Medulla oblongata (tissue), 1 donor: ENCODE results near the gene KRT71.

ENCODE experiments used
- DNase-seq: peaks from one replicate; pipeline ENCODE4 v3.0.0-alpha.2; 2015; ENCODE audit errors: extremely low spot score

KRT71 gene

GRCh38 chr12:52539083-52539820 lies 13.7 kb downstream of the KRT71 start:
- DNase-seq, result peak; percentile 20

DNA sequence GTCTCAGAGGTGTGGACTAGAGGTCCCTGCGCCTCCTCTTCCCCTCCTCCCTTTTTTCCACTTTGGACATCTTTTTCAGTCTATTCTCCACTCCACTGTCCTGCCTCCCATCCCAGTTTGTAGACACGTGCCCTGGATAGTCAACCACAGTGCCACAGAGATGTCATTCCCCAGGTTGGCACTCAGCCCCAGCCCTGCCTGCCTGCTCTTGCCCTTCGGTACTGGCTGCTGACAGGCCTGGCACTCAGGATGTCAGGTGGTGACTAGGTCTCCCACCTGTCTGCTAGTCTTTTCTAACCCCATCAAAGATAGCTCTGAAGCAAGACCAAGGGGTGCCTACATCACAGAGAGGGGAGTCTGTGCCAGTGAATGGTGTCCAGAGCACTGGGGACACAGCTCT lies 15.8 kb downstream of the KRT71 start:
- no peak for DNase-seq

- DNase-seq, result no peak
Measured at GRCh38 chr12:52535574-52535973, 17.4 kb downstream of the KRT71 start.

DNA sequence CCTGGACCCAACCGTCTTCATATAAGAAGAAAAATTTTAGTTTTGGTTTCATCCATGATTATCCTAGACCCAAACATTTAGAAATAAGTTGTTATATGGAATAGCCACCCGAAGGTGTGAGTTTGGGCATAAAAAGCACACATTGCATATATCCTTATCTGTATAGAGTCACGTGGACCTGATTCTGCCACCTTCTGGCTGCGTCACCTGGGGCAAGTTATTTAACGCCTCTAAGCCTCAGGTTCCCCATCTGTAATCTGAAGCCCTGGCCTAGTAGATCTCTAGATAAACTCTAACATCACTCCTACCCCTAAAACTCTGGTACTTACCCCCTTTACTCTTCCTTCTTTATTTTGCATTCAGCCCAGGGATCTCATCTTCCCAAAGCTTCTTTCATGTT lies 18.5 kb downstream of the KRT71 start:
- DNase-seq, result no peak

DNA sequence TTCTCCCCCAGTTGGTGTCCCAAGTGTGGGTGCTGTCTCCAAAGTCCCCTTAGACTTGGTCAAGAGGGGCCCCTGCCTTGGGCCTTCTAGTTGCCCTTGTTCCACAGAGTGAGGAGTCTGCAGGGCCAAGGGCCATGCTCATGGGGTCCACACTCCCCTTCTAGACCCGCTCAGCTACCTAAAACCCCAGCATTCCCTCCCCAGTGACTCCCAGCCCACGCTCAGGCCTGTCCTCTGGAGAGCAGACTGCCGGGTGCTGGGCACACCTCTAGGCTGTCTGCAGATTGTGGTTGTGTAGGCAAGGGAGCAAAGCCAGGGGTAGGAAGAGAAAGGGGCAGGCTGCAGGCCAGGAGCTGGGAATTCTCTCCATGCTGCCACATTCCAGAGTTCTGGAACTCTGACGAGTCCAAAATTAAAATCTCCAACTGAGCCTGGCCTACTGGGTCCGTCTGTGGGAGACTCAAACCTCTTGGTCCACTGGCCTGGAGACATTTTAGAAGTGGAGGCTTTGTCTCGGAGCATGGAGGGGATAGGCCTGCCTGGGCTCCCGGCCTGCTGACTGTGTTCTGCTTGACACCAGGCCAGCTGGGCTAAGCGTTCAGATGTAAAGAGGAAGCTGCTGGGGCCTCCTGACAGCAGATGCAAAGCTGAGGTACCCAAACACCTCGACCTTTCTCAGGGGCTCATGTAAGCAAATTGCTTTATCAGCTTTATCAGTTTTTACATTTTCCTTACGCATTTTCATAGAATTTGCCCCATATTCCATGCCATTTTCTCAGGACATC lies 19.1 kb downstream of the KRT71 start:
- peak; percentile 17 for DNase-seq

- DNase-seq, result no peak
Measured at GRCh38 chr12:52532636-52533035, 20.3 kb downstream of the KRT71 start.

- peak; percentile 58 for DNase-seq
Measured at GRCh38 chr12:52531566-52532300, 21.2 kb downstream of the KRT71 start.

DNA sequence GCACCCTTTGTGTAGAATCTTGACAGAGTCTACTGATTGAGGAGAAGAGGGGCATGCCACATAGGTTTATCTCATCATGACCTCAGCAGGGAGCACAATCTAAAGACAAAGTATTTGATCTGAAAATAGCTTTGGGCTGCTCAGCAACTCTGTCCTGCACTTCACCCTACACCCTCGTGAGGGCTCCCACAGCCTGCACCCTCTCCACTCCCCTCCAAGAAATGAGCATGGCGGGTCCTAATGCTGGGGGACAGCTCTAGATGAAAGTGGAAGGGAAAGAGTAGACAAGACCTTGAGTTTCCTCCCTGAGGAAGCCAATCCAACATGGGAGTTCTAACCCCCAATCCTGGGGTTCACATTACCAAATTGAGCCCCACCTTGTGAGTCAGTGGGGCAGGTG lies 22.0 kb downstream of the KRT71 start:
- DNase-seq, result no peak

DNA sequence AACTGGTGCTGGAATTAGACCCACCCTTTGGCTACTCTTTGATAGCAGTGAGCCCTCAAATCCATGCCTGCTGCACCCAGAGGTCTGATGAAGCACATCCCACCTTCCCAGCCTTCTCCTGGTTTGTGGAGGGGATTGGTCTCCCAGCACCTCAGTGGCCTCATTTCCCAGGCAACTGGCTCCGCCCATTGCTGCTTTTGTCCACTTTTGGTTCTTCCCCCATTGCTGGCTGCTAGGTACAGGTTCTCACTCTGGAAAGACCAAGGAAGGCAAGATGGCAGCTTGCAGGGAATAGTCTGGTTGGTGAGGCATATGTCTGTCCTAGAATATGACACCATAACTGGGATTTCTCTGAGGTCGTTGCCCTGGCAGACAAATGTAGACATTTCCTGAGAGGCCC lies 22.6 kb downstream of the KRT71 start:
- no peak for DNase-seq

GRCh38 chr12:52529846-52530245 lies 23.1 kb downstream of the KRT71 start:
- DNase-seq, result no peak

DNA sequence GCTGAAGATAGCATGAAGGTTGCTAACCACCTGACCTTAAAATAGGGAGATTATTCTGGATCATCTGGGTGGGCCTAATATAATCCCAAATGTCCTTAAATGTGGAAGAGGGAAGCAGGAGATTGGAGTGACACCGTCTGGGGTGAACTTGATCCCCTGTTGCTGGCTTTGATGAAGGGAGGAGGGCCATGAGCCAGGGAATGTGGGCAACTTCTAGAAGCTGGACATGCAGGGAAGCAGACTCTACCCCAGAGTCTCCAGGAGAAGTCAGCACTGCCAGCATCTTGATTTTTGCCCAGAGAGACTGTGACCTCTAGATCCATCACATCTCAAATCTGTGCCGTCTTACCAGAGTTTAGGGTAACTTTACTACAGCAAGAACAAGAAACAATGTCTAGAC lies 23.5 kb downstream of the KRT71 start:
- no peak for DNase-seq

GRCh38 chr12:52528641-52529143 lies 24.3 kb downstream of the KRT71 start:
- peak; percentile 77 for DNase-seq

DNA sequence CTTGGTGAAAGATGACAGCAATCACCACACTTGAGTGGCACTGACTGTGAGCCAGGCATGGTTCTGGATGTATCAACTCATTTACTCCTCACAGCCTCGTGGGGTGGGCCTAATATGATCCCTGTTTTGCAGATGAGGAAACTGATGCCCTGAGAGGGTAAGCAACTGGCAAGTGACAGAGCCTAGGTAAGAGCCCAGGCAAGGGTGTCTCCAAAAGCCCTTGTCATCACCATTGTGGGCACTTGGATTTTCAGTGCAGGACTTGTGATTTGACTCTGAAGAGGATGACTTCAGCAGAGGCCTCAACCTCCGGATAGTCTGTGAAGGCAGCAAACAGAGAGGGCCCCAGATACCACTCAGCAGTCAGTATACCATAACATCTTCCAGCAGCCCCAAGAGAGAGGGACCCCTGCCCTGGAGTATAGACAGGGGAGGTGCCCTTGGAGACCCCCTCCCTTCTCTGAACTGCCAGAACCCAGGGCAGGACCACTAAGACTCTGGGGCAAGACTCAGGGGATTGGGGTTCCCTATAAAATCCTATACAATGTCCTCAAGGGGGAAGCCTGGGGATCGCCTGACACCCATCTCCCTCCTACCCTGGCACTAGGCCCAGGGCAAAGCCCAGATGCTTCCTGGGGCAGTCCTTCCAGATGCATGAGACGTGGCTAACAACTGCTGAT lies 25.7 kb downstream of the KRT71 start:
- no peak for DNase-seq

GRCh38 chr12:52526511-52526951 lies 26.4 kb downstream of the KRT71 start:
- DNase-seq, result no peak

GRCh38 chr12:52525661-52526499 lies 27.1 kb downstream of the KRT71 start:
- DNase-seq, result no peak

DNA sequence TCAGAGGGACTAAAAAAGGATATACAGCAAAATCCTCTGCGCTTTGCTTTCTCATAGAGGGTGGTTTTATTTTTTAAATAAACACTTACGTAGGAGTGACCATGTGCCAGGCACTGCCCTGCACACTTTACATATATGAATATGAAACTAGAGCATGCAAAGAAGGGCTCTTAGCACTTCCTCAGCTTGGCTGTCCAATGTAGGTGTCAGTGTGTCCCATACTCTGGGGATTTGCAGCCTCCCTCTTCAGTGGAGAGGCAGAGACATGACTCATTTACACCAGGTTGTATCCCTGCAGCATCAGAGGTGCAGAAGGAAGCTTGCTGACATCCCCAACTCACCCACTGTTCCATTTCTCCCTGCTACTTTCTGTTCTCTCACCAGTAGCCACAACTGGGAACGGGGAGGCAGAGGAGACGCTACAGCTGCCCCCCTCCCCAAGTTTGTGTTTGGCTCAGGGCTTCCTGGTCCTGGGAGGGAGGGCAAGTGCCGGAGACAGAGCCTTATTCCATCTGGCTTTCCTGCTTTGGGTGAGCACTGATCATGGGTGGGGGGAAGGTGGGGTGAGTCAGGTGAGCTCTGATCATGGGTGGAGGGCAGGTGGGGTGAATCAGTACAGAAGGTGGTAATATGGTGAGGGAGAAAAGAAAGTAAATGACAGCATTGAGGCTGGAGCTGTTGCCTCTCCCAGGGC lies 27.9 kb downstream of the KRT71 start:
- no peak for DNase-seq

DNA sequence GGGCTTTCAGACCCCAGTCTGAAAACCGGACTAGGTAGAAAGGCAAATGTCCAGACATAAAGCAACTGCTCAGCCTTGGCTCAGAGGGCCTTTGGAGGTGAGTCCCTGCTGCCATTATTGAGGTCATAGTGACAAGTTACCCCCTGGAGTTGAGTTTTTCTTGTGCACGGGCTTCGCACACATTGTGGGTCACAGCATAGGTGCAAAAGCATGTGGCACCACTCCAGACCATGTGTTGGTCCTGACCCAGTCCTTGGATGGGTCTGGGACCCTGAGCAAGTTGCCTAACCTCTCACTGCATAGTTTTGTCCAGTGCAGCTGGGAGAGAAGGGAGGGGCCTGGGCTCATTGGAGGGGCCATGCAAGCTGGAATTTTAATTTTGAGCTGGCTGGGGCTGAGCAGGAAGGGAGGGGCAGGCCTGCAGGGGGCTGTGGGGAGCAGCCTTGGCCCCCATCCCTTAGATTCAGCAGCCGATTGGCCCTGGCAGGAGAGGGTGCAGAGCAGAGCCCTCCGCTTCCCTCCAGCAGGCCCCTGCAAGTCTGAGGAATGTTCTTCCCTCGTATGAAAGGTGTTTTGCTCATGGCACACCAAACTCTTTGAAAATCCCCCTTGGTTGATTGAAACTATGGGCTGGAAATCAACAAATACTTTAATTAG lies 28.6 kb downstream of the KRT71 start:
- DNase-seq, result no peak

DNA sequence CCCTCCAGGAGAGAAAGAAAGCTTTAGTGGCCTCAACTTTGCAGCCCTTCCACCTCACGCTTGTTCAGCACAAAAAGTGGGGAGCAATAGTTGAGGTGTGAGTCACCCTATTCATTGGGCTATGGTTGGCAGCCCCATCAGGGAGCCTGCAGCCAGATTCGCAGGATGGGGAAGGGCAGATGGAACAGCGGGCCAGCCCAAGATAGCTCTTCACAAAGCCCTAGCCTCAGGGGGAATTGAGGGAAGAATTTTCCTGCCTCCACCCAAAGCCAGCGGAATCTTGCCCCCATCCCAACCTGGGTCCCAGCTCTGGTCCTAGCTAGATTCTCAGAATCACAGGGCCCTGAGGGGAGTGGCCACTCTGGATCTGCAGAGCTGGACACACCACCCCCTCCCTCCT lies 29.1 kb downstream of the KRT71 start:
- DNase-seq, result no peak

GRCh38 chr12:52522346-52523011 lies 30.5 kb downstream of the KRT71 start:
- peak; percentile 28 for DNase-seq
